Mucosa of descending colon (tissue), 3 donors: Measurements from ENCODE around the gene NUCKS1. TPM values are rescaled to one million over a fixed set of nuclear protein-coding genes. Genes with fewer than 3 reads are reported as not detected.

Source experiments
- ATAC-seq: fragments of 200-7000 bp; cut with Tn5 transposase; one replicate; pipeline ENCODE4 v1.9.1; 2020; ENCODE audit warnings: mild to moderate bottlenecking, moderate library complexity
- DNase-seq, 3 donors: peaks; one replicate each; pipeline ENCODE4 v3.0.0-alpha.2; 2020
- H3K36me3 ChIP-seq: fragments of 200-600 bp; one replicate; pipeline ENCODE4 v1.8.0; 2021; ENCODE audit warnings: low read depth, mild to moderate bottlenecking
- H3K4me1 ChIP-seq: fragments of 200-600 bp; one replicate; pipeline ENCODE4 v1.8.0; 2021; ENCODE audit warnings: low read depth, mild to moderate bottlenecking
- H3K4me3 ChIP-seq: fragments of 200-600 bp; one replicate; pipeline ENCODE4 v1.8.0; 2021; ENCODE audit warnings: mild to moderate bottlenecking
- H3K9me3 ChIP-seq: fragments of 200-600 bp; one replicate; pipeline ENCODE4 v1.8.0; 2021; ENCODE audit warnings: mild to moderate bottlenecking
- intact Hi-C, 2 donors: fragments of 100-400 bp; cut with DNase I in 1 of 2; cut with micrococcal nuclease in 1 of 2; formaldehyde crosslinking; loops; one replicate each; pipeline versions ENCODE4 v1.11.0 to v1.11.1; 2022; cut with DNase I, micrococcal nuclease
- total RNA-seq, 3 donors: library from RNA; stranded (reverse); fragmentation: NEBNext Ultra II Directional in 2 of 3; extraction: Animal tissue kit (Norgen Biotek cat#: 25700) in 2 of 3; gene quantifications; one replicate each; pipeline versions ENCODE4 v1.2.1 to v1.2.4, GENCODE V29; 2021 to 2023
- TF ChIP-seq, protein P1 (sequence below): fragments of 200-600 bp; IDR thresholded peaks from one replicate; pipeline ENCODE4 v1.8.0; 2022; ENCODE audit warnings: antibody characterized with exemption, mild to moderate bottlenecking
- donor health status: DM: no; HTN: no; CAD: no; lungs with moderate emphysema.
- donor health status: DM: no; HTN: no; CAD: no.
- donor health status: DM: no; HTN: yes; CAD: no.

The NUCKS1 gene
- total RNA-seq, 3 donors from 2014 or later, result 52.7 to 140 (median 103) TPM

DNA sequence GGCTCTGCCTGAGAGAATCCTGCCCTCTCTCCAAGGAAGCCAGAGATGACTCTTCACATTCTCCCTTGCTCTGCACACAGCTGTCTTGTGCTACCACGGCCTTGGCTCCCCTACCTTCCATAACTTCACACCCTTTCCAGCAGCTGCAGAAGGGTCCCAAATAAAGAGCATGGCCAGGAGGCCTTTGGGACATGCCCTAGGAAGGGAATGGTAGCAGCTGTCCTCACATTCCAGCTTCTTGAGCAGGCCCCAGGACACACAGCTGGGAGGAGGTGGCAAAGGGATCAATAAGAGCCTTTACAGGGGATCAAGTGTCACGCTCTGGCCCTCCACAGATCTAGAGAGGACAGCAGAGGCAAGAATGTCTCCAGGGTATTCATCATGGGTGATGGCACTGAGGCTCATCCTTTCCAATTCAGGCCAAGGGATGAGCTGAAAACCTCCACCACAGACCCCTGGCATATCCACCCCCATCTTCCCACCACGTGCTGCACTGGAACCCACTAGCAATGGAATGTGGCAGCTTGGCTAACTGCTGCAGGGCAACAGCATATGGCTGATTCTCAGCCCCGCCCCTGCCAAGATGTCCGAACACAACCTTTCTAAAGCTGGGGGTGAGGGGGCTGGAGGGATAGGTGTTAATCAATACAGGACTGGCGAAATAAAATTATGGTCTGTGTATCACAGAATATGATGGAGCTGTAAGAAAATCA, 43.1 kb upstream of the NUCKS1 start:
- no peaks in the 10 kb centered on the region for H3K36me3 ChIP-seq

DNA sequence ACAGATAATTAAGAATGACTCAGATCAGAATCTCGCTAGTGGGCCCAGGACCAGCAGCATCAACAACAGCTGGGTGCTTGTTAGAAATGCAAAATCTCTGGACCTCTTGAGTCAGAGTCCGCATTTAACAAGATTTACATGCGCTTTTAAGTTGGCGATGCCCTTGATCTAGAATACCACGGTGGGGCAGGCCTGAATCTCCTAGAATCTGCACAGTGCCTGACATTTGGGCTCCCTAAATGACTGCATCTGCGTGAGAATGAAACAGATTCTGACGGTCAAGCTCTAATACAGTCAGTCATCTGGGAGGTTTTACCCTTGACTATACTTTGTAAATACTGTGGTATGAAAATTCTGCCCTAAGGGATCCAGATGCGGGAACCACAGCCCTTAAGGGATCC, 42.5 kb upstream of the NUCKS1 start:
- no peaks in the 10 kb centered on the region for H3K36me3 ChIP-seq
- no peak for ATAC-seq
- H3K4me1 ChIP-seq, result no peaks in the 10 kb centered on the region
- H3K4me3 ChIP-seq, result no peak overlapping the region
- intact Hi-C loops, result loop anchor here (5.0 to 10.0 kb wide), 3 partner anchors 122 to 312 kb away; no protein-coding TSS in a partner anchor
- H3K9me3 ChIP-seq, result no peaks in the 10 kb centered on the region
- no peak for DNase-seq
- TF ChIP-seq, protein P1, sequence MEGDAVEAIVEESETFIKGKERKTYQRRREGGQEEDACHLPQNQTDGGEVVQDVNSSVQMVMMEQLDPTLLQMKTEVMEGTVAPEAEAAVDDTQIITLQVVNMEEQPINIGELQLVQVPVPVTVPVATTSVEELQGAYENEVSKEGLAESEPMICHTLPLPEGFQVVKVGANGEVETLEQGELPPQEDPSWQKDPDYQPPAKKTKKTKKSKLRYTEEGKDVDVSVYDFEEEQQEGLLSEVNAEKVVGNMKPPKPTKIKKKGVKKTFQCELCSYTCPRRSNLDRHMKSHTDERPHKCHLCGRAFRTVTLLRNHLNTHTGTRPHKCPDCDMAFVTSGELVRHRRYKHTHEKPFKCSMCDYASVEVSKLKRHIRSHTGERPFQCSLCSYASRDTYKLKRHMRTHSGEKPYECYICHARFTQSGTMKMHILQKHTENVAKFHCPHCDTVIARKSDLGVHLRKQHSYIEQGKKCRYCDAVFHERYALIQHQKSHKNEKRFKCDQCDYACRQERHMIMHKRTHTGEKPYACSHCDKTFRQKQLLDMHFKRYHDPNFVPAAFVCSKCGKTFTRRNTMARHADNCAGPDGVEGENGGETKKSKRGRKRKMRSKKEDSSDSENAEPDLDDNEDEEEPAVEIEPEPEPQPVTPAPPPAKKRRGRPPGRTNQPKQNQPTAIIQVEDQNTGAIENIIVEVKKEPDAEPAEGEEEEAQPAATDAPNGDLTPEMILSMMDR, result no peak

More for the DNA sequence above, 43.1 kb upstream of the NUCKS1 start:
- H3K9me3 ChIP-seq, result no peaks in the 10 kb centered on the region
- DNase-seq (no peak), ATAC-seq (no peak)
- H3K4me1 ChIP-seq, result no peaks in the 10 kb centered on the region
- TF ChIP-seq, protein P1, result no peak
- intact Hi-C loops, result loop anchor here (5.0 to 10.0 kb wide), 3 partner anchors 122 to 312 kb away; no protein-coding TSS in a partner anchor
- no peak overlapping the region for H3K4me3 ChIP-seq

DNA sequence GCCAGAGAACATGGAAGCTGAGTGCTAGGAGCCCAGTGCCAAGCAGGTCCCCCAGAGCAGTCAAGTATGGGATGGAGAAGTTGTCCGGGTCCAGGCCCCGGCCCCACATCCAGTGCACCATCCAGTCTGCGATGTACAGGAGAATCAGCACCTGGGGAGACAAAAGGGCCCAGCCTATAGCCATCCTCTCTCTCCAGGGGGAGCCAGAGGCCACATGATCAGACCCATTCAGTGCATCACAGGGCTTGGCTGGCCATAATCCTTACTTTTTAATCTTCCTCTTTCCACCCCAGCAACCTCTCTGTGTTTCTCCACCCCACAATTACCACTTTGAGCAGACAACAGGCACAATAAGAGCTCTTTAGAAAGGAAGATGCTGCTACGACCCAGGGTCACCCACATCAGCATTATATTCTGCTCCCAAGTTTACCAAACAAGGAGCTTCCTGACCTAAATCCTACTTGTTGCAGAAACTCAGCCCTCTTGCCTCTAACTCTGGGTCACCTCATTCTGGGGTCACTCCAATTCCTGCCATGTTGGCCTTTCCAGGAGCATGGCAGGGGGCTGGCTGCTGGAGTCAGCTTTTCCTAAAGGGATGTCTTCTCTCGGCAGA, 41.7 kb upstream of the NUCKS1 start:
- peak in 2 of 3 donors; percentile 72 to 85 for DNase-seq
- H3K36me3 ChIP-seq, result no peaks in the 10 kb centered on the region
- intact Hi-C loops, result loop anchor here (5.0 to 10.0 kb wide), 3 partner anchors 123 to 313 kb away; no protein-coding TSS in a partner anchor

DNA sequence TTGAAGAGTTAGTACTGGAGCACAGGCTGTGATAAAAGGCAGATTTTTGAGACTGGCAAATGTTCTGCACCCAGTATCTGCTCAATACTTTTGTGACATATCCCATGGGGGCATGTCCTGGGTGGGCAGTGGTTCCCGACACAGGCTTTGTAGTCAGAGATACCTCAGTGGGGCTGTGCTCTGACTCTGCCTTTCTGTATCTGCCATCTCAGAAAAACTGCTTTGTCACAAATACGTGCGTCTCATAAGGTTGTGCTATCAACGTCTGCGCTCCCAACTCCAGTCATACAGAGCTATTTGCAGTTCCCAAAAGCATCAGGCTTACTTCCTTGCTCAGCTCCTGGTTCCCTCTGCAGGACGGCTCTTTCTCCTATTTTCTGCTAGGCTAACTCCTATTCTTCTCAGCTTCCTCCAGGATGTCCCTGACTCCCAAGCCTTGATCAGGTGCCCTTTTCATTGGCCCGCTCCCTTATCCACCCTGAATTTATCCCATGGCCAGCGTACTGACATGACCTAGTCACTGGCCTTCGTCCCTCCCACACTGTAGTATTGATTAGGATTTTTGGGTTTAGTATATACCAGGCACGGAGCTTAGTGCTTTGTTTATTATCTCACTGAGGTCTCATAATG, 37.4 kb upstream of the NUCKS1 start:
- TF ChIP-seq, protein P1, result no peak
- no peaks in the 10 kb centered on the region for H3K9me3 ChIP-seq

More for the DNA sequence above, 41.7 kb upstream of the NUCKS1 start:
- peak; percentile 89 for ATAC-seq
- TF ChIP-seq, protein P1, result peak; percentile 63
- Histone ChIP-seq H3K4me1 (no peaks in the 10 kb centered on the region), H3K4me3 (no peak overlapping the region), H3K9me3 (no peaks in the 10 kb centered on the region)

DNA sequence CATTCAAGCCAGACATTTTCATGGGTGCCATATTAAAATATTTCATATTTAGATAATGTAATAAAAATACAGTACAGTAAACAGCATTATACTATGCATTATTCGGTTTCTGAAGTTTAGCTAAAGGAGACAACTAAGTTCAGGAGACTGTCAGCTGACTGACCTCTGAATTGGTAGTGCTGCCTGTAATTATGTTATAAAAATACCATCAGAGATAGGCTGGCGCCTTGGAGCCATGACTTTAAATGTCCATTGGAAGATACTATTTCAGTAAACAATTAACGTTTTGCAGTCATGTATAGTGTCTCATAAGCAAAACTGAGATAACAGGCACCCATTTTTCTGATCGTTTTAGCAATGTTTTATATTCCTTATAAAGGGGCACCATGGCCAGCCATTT, 36.6 kb upstream of the NUCKS1 start:
- H3K4me3 ChIP-seq, result no peak overlapping the region
- H3K9me3 ChIP-seq, result no peaks in the 10 kb centered on the region
- ATAC-seq (peak; percentile 27), DNase-seq (peak in 1 of 3 donors; percentile 25)
- TF ChIP-seq, protein P1, result no peak
- H3K4me1 ChIP-seq, result no peaks in the 10 kb centered on the region
- intact Hi-C loops, result no loop called here
- H3K36me3 ChIP-seq, result no peaks in the 10 kb centered on the region

More for the DNA sequence above, 37.4 kb upstream of the NUCKS1 start:
- intact Hi-C loops, result no loop called here
- Histone ChIP-seq H3K4me3 (no peak overlapping the region), H3K4me1 (no peaks in the 10 kb centered on the region), H3K36me3 (no peaks in the 10 kb centered on the region)
- DNase-seq (no peak), ATAC-seq (no peak)
